Fibroblast of skin of scalp (primary cell): ENCODE data around the gene RIC3.

ENCODE experiments used
- DNase-seq: peaks from one replicate; pipeline ENCODE4 v3.0.0-alpha.2; 2013

Gene RIC3

GRCh38 chr11:8102296-8102915 is 66.4 kb downstream of the RIC3 start:
- no peak for DNase-seq

GRCh38 chr11:8101421-8101820 is 67.4 kb downstream of the RIC3 start:
- DNase-seq, result no peak

- no peak for DNase-seq
These were observed 68.2 kb downstream of the RIC3 start for GRCh38 chr11:8100605-8101004.

- DNase-seq, result no peak
These were observed 68.7 kb downstream of the RIC3 start for GRCh38 chr11:8100158-8100557.

GRCh38 chr11:8099291-8099899 is 69.4 kb downstream of the RIC3 start:
- peak; percentile 79 for DNase-seq

GRCh38 chr11:8098879-8099278 is 69.9 kb downstream of the RIC3 start:
- no peak for DNase-seq

GRCh38 chr11:8098361-8098760 is 70.5 kb downstream of the RIC3 start:
- DNase-seq, result peak; percentile 77

- no peak for DNase-seq
These were observed 70.9 kb downstream of the RIC3 start for GRCh38 chr11:8097926-8098325.

- DNase-seq, result no peak
These were observed 71.4 kb downstream of the RIC3 start for GRCh38 chr11:8097468-8097867.

GRCh38 chr11:8097062-8097461 is 71.8 kb downstream of the RIC3 start:
- no peak for DNase-seq

GRCh38 chr11:8096575-8096974 is 72.2 kb downstream of the RIC3 start:
- no peak for DNase-seq

GRCh38 chr11:8095806-8096522 is 72.9 kb downstream of the RIC3 start:
- no peak for DNase-seq

- DNase-seq, result no peak
These were observed 73.5 kb downstream of the RIC3 start for GRCh38 chr11:8095371-8095770.

GRCh38 chr11:8094656-8095055 is 74.2 kb downstream of the RIC3 start:
- no peak for DNase-seq

- no peak for DNase-seq
These were observed 74.8 kb downstream of the RIC3 start for GRCh38 chr11:8093931-8094575.

GRCh38 chr11:8092587-8093424 is 76.0 kb downstream of the RIC3 start:
- DNase-seq, result peak; percentile 72

GRCh38 chr11:8091721-8092120 is 77.1 kb downstream of the RIC3 start:
- DNase-seq, result no peak

- peak; percentile 27 for DNase-seq
These were observed 78.1 kb downstream of the RIC3 start for GRCh38 chr11:8090756-8091155.

- DNase-seq, result no peak
These were observed 78.9 kb downstream of the RIC3 start for GRCh38 chr11:8089791-8090510.

- DNase-seq, result no peak
These were observed 81.1 kb downstream of the RIC3 start for GRCh38 chr11:8087756-8088155.

- DNase-seq, result no peak
These were observed 81.6 kb downstream of the RIC3 start for GRCh38 chr11:8087185-8087584.

- no peak for DNase-seq
These were observed 82.3 kb downstream of the RIC3 start for GRCh38 chr11:8086571-8086970.
